ENCODE results near the gene CHST15.

Gene CHST15

GRCh38 chr10:124129471-124129870, 36.1 kb upstream of the CHST15 start:
- Histone ChIP-seq H3K36me3 (ENCODE audit: insufficient read depth, low read depth, low read length) (no peaks in the 10 kb centered on the region), H3K27me3 (ENCODE audit: insufficient read depth, low read length) (no peaks in the 10 kb centered on the region), H3K27ac (ENCODE audit: low read length) (no peak overlapping the region), H3K4me1 (ENCODE audit: insufficient read depth, low read length) (no peaks in the 10 kb centered on the region), H3K9me3 (ENCODE audit: insufficient read depth, low read depth, low read length) (no peaks in the 10 kb centered on the region), H3K9ac (ENCODE audit: low read depth, low read length) (no peak overlapping the region), H3K4me3 (ENCODE audit: low read length) (no peak overlapping the region)

- Histone ChIP-seq H3K36me3 (ENCODE audit: insufficient read depth, low read depth, low read length) (no peaks in the 10 kb centered on the region), H3K4me3 (ENCODE audit: low read length) (no peak overlapping the region), H3K27ac (ENCODE audit: low read length) (no peak overlapping the region), H3K9ac (ENCODE audit: low read depth, low read length) (no peak overlapping the region), H3K4me1 (ENCODE audit: insufficient read depth, low read length) (no peaks in the 10 kb centered on the region), H3K9me3 (ENCODE audit: insufficient read depth, low read depth, low read length) (no peaks in the 10 kb centered on the region), H3K27me3 (ENCODE audit: insufficient read depth, low read length) (no peaks in the 10 kb centered on the region)
Observed at GRCh38 chr10:124128811-124129145, 35.4 kb upstream of the CHST15 start.

GRCh38 chr10:124127965-124128810, 34.8 kb upstream of the CHST15 start:
- Histone ChIP-seq H3K27ac (ENCODE audit: low read length) (no peak overlapping the region), H3K36me3 (ENCODE audit: insufficient read depth, low read depth, low read length) (no peaks in the 10 kb centered on the region), H3K9ac (ENCODE audit: low read depth, low read length) (no peak overlapping the region), H3K4me1 (ENCODE audit: insufficient read depth, low read length) (no peaks in the 10 kb centered on the region), H3K27me3 (ENCODE audit: insufficient read depth, low read length) (no peaks in the 10 kb centered on the region), H3K9me3 (ENCODE audit: insufficient read depth, low read depth, low read length) (no peaks in the 10 kb centered on the region), H3K4me3 (ENCODE audit: low read length) (no peak overlapping the region)

GRCh38 chr10:124127563-124127962, 34.2 kb upstream of the CHST15 start:
- Histone ChIP-seq H3K27me3 (ENCODE audit: insufficient read depth, low read length) (no peaks in the 10 kb centered on the region), H3K4me1 (ENCODE audit: insufficient read depth, low read length) (no peaks in the 10 kb centered on the region), H3K36me3 (ENCODE audit: insufficient read depth, low read depth, low read length) (no peaks in the 10 kb centered on the region), H3K4me3 (ENCODE audit: low read length) (no peak overlapping the region), H3K9me3 (ENCODE audit: insufficient read depth, low read depth, low read length) (no peaks in the 10 kb centered on the region), H3K9ac (ENCODE audit: low read depth, low read length) (no peak overlapping the region), H3K27ac (ENCODE audit: low read length) (no peak overlapping the region)

- Histone ChIP-seq H3K27ac (ENCODE audit: low read length) (no peak overlapping the region), H3K9me3 (ENCODE audit: insufficient read depth, low read depth, low read length) (no peaks in the 10 kb centered on the region), H3K4me1 (ENCODE audit: insufficient read depth, low read length) (no peaks in the 10 kb centered on the region), H3K4me3 (ENCODE audit: low read length) (no peak overlapping the region), H3K9ac (ENCODE audit: low read depth, low read length) (no peak overlapping the region), H3K27me3 (ENCODE audit: insufficient read depth, low read length) (no peaks in the 10 kb centered on the region), H3K36me3 (ENCODE audit: insufficient read depth, low read depth, low read length) (no peaks in the 10 kb centered on the region)
Observed at GRCh38 chr10:124126983-124127385, 33.6 kb upstream of the CHST15 start.

GRCh38 chr10:124126145-124126982, 33.0 kb upstream of the CHST15 start:
- Histone ChIP-seq H3K36me3 (ENCODE audit: insufficient read depth, low read depth, low read length) (no peaks in the 10 kb centered on the region), H3K9me3 (ENCODE audit: insufficient read depth, low read depth, low read length) (no peaks in the 10 kb centered on the region), H3K4me3 (ENCODE audit: low read length) (no peak overlapping the region), H3K4me1 (ENCODE audit: insufficient read depth, low read length) (no peaks in the 10 kb centered on the region), H3K27ac (ENCODE audit: low read length) (no peak overlapping the region), H3K9ac (ENCODE audit: low read depth, low read length) (no peak overlapping the region), H3K27me3 (ENCODE audit: insufficient read depth, low read length) (no peaks in the 10 kb centered on the region)

- Histone ChIP-seq H3K4me1 (ENCODE audit: insufficient read depth, low read length) (no peaks in the 10 kb centered on the region), H3K27me3 (ENCODE audit: insufficient read depth, low read length) (no peaks in the 10 kb centered on the region), H3K27ac (ENCODE audit: low read length) (no peak overlapping the region), H3K36me3 (ENCODE audit: insufficient read depth, low read depth, low read length) (no peaks in the 10 kb centered on the region), H3K9ac (ENCODE audit: low read depth, low read length) (no peak overlapping the region), H3K4me3 (ENCODE audit: low read length) (no peak overlapping the region), H3K9me3 (ENCODE audit: insufficient read depth, low read depth, low read length) (no peaks in the 10 kb centered on the region)
Observed at GRCh38 chr10:124125305-124126116, 32.1 kb upstream of the CHST15 start.

GRCh38 chr10:124124769-124125161, 31.4 kb upstream of the CHST15 start:
- no peak overlapping the region for H3K27ac ChIP-seq (ENCODE audit: low read length)
- H3K4me3 ChIP-seq (ENCODE audit: low read length): no peak overlapping the region
- no peaks in the 10 kb centered on the region for H3K4me1 ChIP-seq (ENCODE audit: insufficient read depth, low read length)
- no peaks in the 10 kb centered on the region for H3K36me3 ChIP-seq (ENCODE audit: insufficient read depth, low read depth, low read length)
- H3K9me3 ChIP-seq (ENCODE audit: insufficient read depth, low read depth, low read length): no peaks in the 10 kb centered on the region
- H3K9ac ChIP-seq (ENCODE audit: low read depth, low read length): no peak overlapping the region
- H3K27me3 ChIP-seq (ENCODE audit: insufficient read depth, low read length): no peaks in the 10 kb centered on the region

GRCh38 chr10:124124123-124124768, 30.8 kb upstream of the CHST15 start:
- H3K27ac ChIP-seq (ENCODE audit: low read length): no peak overlapping the region
- H3K4me3 ChIP-seq (ENCODE audit: low read length): no peak overlapping the region
- H3K4me1 ChIP-seq (ENCODE audit: insufficient read depth, low read length): no peaks in the 10 kb centered on the region
- no peak overlapping the region for H3K9ac ChIP-seq (ENCODE audit: low read depth, low read length)
- no peaks in the 10 kb centered on the region for H3K27me3 ChIP-seq (ENCODE audit: insufficient read depth, low read length)
- no peaks in the 10 kb centered on the region for H3K36me3 ChIP-seq (ENCODE audit: insufficient read depth, low read depth, low read length)
- no peaks in the 10 kb centered on the region for H3K9me3 ChIP-seq (ENCODE audit: insufficient read depth, low read depth, low read length)

GRCh38 chr10:124123156-124123555, 29.8 kb upstream of the CHST15 start:
- H3K27me3 ChIP-seq (ENCODE audit: insufficient read depth, low read length): no peaks in the 10 kb centered on the region
- no peak overlapping the region for H3K4me3 ChIP-seq (ENCODE audit: low read length)
- H3K9me3 ChIP-seq (ENCODE audit: insufficient read depth, low read depth, low read length): no peaks in the 10 kb centered on the region
- no peaks in the 10 kb centered on the region for H3K36me3 ChIP-seq (ENCODE audit: insufficient read depth, low read depth, low read length)
- H3K9ac ChIP-seq (ENCODE audit: low read depth, low read length): no peak overlapping the region
- H3K27ac ChIP-seq (ENCODE audit: low read length): no peak overlapping the region
- H3K4me1 ChIP-seq (ENCODE audit: insufficient read depth, low read length): no peaks in the 10 kb centered on the region

- H3K36me3 ChIP-seq (ENCODE audit: insufficient read depth, low read depth, low read length): no peaks in the 10 kb centered on the region
- H3K4me3 ChIP-seq (ENCODE audit: low read length): no peak overlapping the region
- no peaks in the 10 kb centered on the region for H3K4me1 ChIP-seq (ENCODE audit: insufficient read depth, low read length)
- H3K9ac ChIP-seq (ENCODE audit: low read depth, low read length): no peak overlapping the region
- H3K27me3 ChIP-seq (ENCODE audit: insufficient read depth, low read length): no peaks in the 10 kb centered on the region
- H3K27ac ChIP-seq (ENCODE audit: low read length): no peak overlapping the region
- H3K9me3 ChIP-seq (ENCODE audit: insufficient read depth, low read depth, low read length): no peaks in the 10 kb centered on the region
Observed at GRCh38 chr10:124122211-124122610, 28.8 kb upstream of the CHST15 start.

Data from iPS-20b (cell line).